ENCODE measurements around the gene CEP295NL. TPM values are rescaled to one million over a fixed set of nuclear protein-coding genes. Genes with fewer than 3 reads are reported as not detected.
"Not testable (repeated sequence)": the region's sequence is repeated elsewhere in the genome, so short reads cannot be mapped to it uniquely, and the experiment has no call there.

The CEP295NL gene
- total and polyA plus RNA-seq, 4 donors, result 0.39 to 8.3 (median 4.9) TPM

- Histone ChIP-seq H3K9ac (ENCODE audit: insufficient read depth in 1 of 2, low read length in 2 of 2) (peak overlapping the region in 1 of 2 donors; percentile 24), H3K27ac (ENCODE audit: low read depth in 1 of 2, low read length in 1 of 2) (peak overlapping the region; percentile 81 to 92), H3K27me3 (ENCODE audit: control insufficient read depth in 3 of 3, insufficient read depth in 3 of 3, low read length in 2 of 3) (no peaks in the 10 kb centered on the region), H3K4me1 (ENCODE audit: control insufficient read depth in 5 of 5, insufficient read depth in 5 of 5, low read length in 5 of 5) (peaks cover 10 to 36% (median 19%) of the 10 kb centered on the region in 5 donors), H3K9me3 (ENCODE audit: control insufficient read depth in 4 of 4, insufficient read depth in 3 of 4, low read length in 3 of 4) (no peaks in the 10 kb centered on the region), H3K4me3 (no peak overlapping the region), H3K36me3 (ENCODE audit: control insufficient read depth in 4 of 4, insufficient read depth in 4 of 4, low read length in 4 of 4) (peaks cover 0 to 1% (median 0%) of the 10 kb centered on the region in 4 donors)
- no peak for ATAC-seq (ENCODE audit: insufficient read depth, low FRiP score)
- 83 to 84% methylated on average over 14 of the region's 14 CpGs for WGBS, 2 donors
- no peak for DNase-seq
- no peak for TF ChIP-seq CTCF (IDR thresholded peaks at IDR 0.05; ENCODE audit: control extremely low read depth, extremely low read depth)
Measured at GRCh38 chr17:78878871-78879527, 24.0 kb downstream of the CEP295NL start.

GRCh38 chr17:78878261-78878660 lies 24.7 kb downstream of the CEP295NL start:
- no peak for DNase-seq
- H3K9ac ChIP-seq (ENCODE audit: insufficient read depth in 1 of 2, low read length in 2 of 2), result no peak overlapping the region
- H3K27me3 ChIP-seq (ENCODE audit: control insufficient read depth in 3 of 3, insufficient read depth in 3 of 3, low read length in 2 of 3), result no peaks in the 10 kb centered on the region
- TF ChIP-seq CTCF (IDR thresholded peaks at IDR 0.05; ENCODE audit: control extremely low read depth, extremely low read depth), result no peak
- no peaks in the 10 kb centered on the region for H3K9me3 ChIP-seq (ENCODE audit: control insufficient read depth in 4 of 4, insufficient read depth in 3 of 4, low read length in 3 of 4)
- no peak for ATAC-seq (ENCODE audit: insufficient read depth, low FRiP score)
- no peak overlapping the region for H3K27ac ChIP-seq (ENCODE audit: low read depth in 1 of 2, low read length in 1 of 2)
- H3K4me3 ChIP-seq, result no peak overlapping the region
- peaks cover 3 to 28% (median 19%) of the 10 kb centered on the region in 5 donors for H3K4me1 ChIP-seq (ENCODE audit: control insufficient read depth in 5 of 5, insufficient read depth in 5 of 5, low read length in 5 of 5)
- H3K36me3 ChIP-seq (ENCODE audit: control insufficient read depth in 4 of 4, insufficient read depth in 4 of 4, low read length in 4 of 4), result peaks cover 0 to 9% (median 4%) of the 10 kb centered on the region in 4 donors
- WGBS, 2 donors, result 89 to 93% methylated on average over 15 of the region's 15 CpGs

- not testable (repeated sequence) for ATAC-seq (ENCODE audit: insufficient read depth, low FRiP score); H3K27me3 ChIP-seq (ENCODE audit: control insufficient read depth in 3 of 3, insufficient read depth in 3 of 3, low read length in 2 of 3); H3K4me3 ChIP-seq; H3K27ac ChIP-seq (ENCODE audit: low read depth in 1 of 2, low read length in 1 of 2); H3K9ac ChIP-seq (ENCODE audit: insufficient read depth in 1 of 2, low read length in 2 of 2); H3K9me3 ChIP-seq (ENCODE audit: control insufficient read depth in 4 of 4, insufficient read depth in 3 of 4, low read length in 3 of 4); DNase-seq
- Histone ChIP-seq H3K4me1 (ENCODE audit: control insufficient read depth in 5 of 5, insufficient read depth in 5 of 5, low read length in 5 of 5) (peaks cover 0 to 20% (median 13%) of the 10 kb centered on the region in 5 donors), H3K36me3 (ENCODE audit: control insufficient read depth in 4 of 4, insufficient read depth in 4 of 4, low read length in 4 of 4) (peaks cover 0 to 13% (median 11%) of the 10 kb centered on the region in 4 donors)
- 93 to 97% methylated on average over 8 of the region's 8 CpGs for WGBS, 2 donors
Measured at GRCh38 chr17:78876954-78877517, 26.0 kb downstream of the CEP295NL start.

GRCh38 chr17:78876094-78876597 lies 26.9 kb downstream of the CEP295NL start:
- no peak overlapping the region for H3K4me3 ChIP-seq
- 49 to 83% methylated on average over 7 of the region's 7 CpGs for WGBS, 2 donors
- no peak for TF ChIP-seq CTCF (IDR thresholded peaks at IDR 0.05; ENCODE audit: control extremely low read depth, extremely low read depth)
- H3K27me3 ChIP-seq (ENCODE audit: control insufficient read depth in 3 of 3, insufficient read depth in 3 of 3, low read length in 2 of 3), result no peaks in the 10 kb centered on the region
- H3K4me1 ChIP-seq (ENCODE audit: control insufficient read depth in 5 of 5, insufficient read depth in 5 of 5, low read length in 5 of 5), result peaks cover 0 to 20% (median 13%) of the 10 kb centered on the region in 5 donors
- no peak for ATAC-seq (ENCODE audit: insufficient read depth, low FRiP score)
- no peak for DNase-seq
- H3K9me3 ChIP-seq (ENCODE audit: control insufficient read depth in 4 of 4, insufficient read depth in 3 of 4, low read length in 3 of 4), result no peaks in the 10 kb centered on the region
- H3K27ac ChIP-seq (ENCODE audit: low read depth in 1 of 2, low read length in 1 of 2), result no peak overlapping the region
- H3K9ac ChIP-seq (ENCODE audit: insufficient read depth in 1 of 2, low read length in 2 of 2), result no peak overlapping the region
- H3K36me3 ChIP-seq (ENCODE audit: control insufficient read depth in 4 of 4, insufficient read depth in 4 of 4, low read length in 4 of 4), result peaks cover 0 to 13% (median 11%) of the 10 kb centered on the region in 4 donors

Measured in lung (tissue), 12 donors.